Measurements from ENCODE around the gene SIK3.

DNA sequence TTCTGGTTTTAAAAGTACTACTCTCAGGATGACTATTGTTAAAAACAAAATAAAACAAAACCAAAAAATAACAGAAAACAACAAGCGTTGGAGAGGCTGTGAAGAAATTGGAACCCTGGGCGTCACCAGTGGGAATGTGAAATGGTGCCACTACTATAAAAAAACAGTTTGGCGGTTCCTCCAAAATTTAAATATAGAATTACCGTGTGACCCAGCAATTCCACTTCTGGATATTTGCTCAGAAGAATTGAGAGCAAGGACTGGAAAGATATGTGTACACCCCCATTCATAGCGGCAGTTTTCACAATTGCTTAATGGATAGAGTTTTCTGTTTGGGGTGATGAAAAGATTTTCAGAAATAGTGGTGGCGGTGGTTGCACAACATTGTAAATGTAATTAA is 283.7 kb downstream of the SIK3 start:
- TF ChIP-seq, protein P1, sequence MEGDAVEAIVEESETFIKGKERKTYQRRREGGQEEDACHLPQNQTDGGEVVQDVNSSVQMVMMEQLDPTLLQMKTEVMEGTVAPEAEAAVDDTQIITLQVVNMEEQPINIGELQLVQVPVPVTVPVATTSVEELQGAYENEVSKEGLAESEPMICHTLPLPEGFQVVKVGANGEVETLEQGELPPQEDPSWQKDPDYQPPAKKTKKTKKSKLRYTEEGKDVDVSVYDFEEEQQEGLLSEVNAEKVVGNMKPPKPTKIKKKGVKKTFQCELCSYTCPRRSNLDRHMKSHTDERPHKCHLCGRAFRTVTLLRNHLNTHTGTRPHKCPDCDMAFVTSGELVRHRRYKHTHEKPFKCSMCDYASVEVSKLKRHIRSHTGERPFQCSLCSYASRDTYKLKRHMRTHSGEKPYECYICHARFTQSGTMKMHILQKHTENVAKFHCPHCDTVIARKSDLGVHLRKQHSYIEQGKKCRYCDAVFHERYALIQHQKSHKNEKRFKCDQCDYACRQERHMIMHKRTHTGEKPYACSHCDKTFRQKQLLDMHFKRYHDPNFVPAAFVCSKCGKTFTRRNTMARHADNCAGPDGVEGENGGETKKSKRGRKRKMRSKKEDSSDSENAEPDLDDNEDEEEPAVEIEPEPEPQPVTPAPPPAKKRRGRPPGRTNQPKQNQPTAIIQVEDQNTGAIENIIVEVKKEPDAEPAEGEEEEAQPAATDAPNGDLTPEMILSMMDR (conservative IDR thresholded peaks at IDR 0.05; ENCODE audit: low read depth, low read length) = no peak
- no peak for TF ChIP-seq EZH2phosphoT487 (IDR thresholded peaks at IDR 0.05; ENCODE audit: borderline replicate concordance, low read length)
- TF ChIP-seq EZH2 (IDR thresholded peaks at IDR 0.05; ENCODE audit: low read length, unreplicated experiment) = no peak
